ENCODE data around the gene DCUN1D1. TPM values are rescaled to one million over a fixed set of nuclear protein-coding genes. Genes with fewer than 3 reads are reported as not detected.

DCUN1D1 gene
- total RNA-seq, 1 experiment from 2014 or later, result 71.7 TPM

DNA sequence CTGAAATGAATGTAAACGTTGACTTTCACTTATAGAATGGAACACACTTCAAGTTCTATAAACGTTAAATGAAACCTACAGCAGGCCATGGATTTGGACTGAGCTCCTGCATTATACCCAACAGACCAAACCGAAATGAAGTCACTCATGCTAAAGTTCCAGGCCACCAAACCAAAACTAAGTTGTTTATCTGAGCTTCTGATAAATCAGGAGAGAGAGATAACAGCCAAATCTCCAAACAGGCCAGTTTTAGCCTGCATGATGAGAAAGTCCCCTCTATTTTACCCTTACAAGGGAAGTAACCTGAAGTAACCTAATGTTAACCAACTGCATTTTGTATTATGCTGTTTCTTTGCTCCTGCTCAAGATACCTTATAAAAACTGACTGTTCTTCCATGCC lies 44.5 kb downstream of the DCUN1D1 start:
- Histone ChIP-seq H3K79me1 (ENCODE audit: insufficient read depth, low read depth, low read length, poor library complexity, severe bottlenecking) (no peaks in the 10 kb centered on the region), H4K5ac (ENCODE audit: insufficient read length, low read depth, low read length) (no peak overlapping the region), H2AFZ (ENCODE audit: low read length) (no peak overlapping the region), H2BK20ac (ENCODE audit: low read depth, low read length, poor library complexity, severe bottlenecking) (no peak overlapping the region), H3K23me2 (ENCODE audit: insufficient read length, low read depth, low read length, poor library complexity, severe bottlenecking) (no peaks in the 10 kb centered on the region), H3K4me2 (ENCODE audit: insufficient read depth, insufficient read length, low read length) (no peak overlapping the region), H3K4me1 (ENCODE audit: insufficient read depth, low read length) (no peaks in the 10 kb centered on the region; the same call in 1 of the 2 replicates), H3K56ac (ENCODE audit: insufficient read length, low read depth, low read length) (no peak overlapping the region), H4K8ac (replicated peaks; ENCODE audit: insufficient read length, low read depth, low read length) (no peak overlapping the region), H3K4ac (ENCODE audit: low read depth, low read length) (no peak overlapping the region), H3K9ac (ENCODE audit: extremely low read depth, insufficient read length, low read length) (no peak overlapping the region), H3K14ac (ENCODE audit: insufficient read depth, low read length) (no peak overlapping the region), H2BK5ac (ENCODE audit: insufficient read length, low read length) (no peak overlapping the region), H2AK5ac (ENCODE audit: insufficient read length, low read length) (no peak overlapping the region), H3T11ph (ENCODE audit: low read length) (no peak overlapping the region), H3K27me3 (ENCODE audit: insufficient read depth, low read length) (no peaks in the 10 kb centered on the region), H4K91ac (ENCODE audit: insufficient read length, low read depth, low read length) (no peak overlapping the region), H3K27ac (ENCODE audit: insufficient read length, low read depth, low read length) (no peak overlapping the region), H3K23ac (ENCODE audit: insufficient read length, low read depth, low read length) (no peak overlapping the region), H4K20me1 (ENCODE audit: control insufficient read depth, insufficient read depth, insufficient read length) (no peaks in the 10 kb centered on the region), H2BK12ac (ENCODE audit: insufficient read length, low read depth, low read length) (no peak overlapping the region), H2BK120ac (ENCODE audit: low read depth, low read length, poor library complexity, severe bottlenecking) (no peak overlapping the region), H3K18ac (ENCODE audit: insufficient read length, low read depth, low read length) (no peak overlapping the region), H3K79me2 (ENCODE audit: insufficient read depth, low read length) (no peaks in the 10 kb centered on the region; the same call in 1 of the 2 replicates), H2BK15ac (ENCODE audit: low read depth, low read length) (no peak overlapping the region), H3K9me3 (ENCODE audit: control insufficient read depth, low read depth, low read length) (no peaks in the 10 kb centered on the region)
- Mint-ChIP-seq H3K36me3 (ENCODE audit: insufficient read depth in 1 of 3, low read depth in 3 of 3) (peaks cover 3 to 6% (median 5%) of the 10 kb centered on the region in 3 experiments; a peak in 3 of 7 replicates), H3K27me3 (ENCODE audit: low read depth) (no peaks in the 10 kb centered on the region), H3K27ac (peak overlapping the region in 1 of 3 experiments; percentile 3; a peak in 1 of 7 replicates), H3K9me3 (peaks cover 0 to 9% of the 10 kb centered on the region in 2 experiments; a peak in 3 of 5 replicates), H3K4me1 (peaks cover 17 to 24% of the 10 kb centered on the region in 2 experiments), H3K4me3 (no peak overlapping the region; a peak in 1 of 5 replicates)
- no CpG with 5 or more reads among the region's 3 CpGs for WGBS (ENCODE audit: extremely low coverage, insufficient read length, low lambda C conversion rate)
- no peak for DNase-seq
- TF ChIP-seq, protein P1, sequence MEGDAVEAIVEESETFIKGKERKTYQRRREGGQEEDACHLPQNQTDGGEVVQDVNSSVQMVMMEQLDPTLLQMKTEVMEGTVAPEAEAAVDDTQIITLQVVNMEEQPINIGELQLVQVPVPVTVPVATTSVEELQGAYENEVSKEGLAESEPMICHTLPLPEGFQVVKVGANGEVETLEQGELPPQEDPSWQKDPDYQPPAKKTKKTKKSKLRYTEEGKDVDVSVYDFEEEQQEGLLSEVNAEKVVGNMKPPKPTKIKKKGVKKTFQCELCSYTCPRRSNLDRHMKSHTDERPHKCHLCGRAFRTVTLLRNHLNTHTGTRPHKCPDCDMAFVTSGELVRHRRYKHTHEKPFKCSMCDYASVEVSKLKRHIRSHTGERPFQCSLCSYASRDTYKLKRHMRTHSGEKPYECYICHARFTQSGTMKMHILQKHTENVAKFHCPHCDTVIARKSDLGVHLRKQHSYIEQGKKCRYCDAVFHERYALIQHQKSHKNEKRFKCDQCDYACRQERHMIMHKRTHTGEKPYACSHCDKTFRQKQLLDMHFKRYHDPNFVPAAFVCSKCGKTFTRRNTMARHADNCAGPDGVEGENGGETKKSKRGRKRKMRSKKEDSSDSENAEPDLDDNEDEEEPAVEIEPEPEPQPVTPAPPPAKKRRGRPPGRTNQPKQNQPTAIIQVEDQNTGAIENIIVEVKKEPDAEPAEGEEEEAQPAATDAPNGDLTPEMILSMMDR (conservative IDR thresholded peaks at IDR 0.05), result no peak
